HepG2 (cell line): ENCODE data around the gene FAM118A. TPM values are rescaled to one million over a fixed set of nuclear protein-coding genes. Genes with fewer than 3 reads are reported as not detected.

ENCODE experiments used
- ARNT2 ChIP-seq: sonication (generic); formaldehyde crosslinking; IDR thresholded peaks from 2 replicates; pipeline ENCODE4 v1.8.0; 2022; ENCODE audit warnings: mild to moderate bottlenecking, low read depth, missing genetic modification reagents, moderate library complexity
- ASH2L ChIP-seq: fragments of 300-600, 200-600 bp; sonication (generic); IDR thresholded peaks from 2 replicates; pipeline ENCODE4 v1.7.0; 2017; ENCODE audit warnings: low read depth, mild to moderate bottlenecking, moderate library complexity, mixed read lengths, low read length; ENCODE audit not compliant: insufficient read length
- GMEB2 ChIP-seq: IDR thresholded peaks from 2 replicates; pipeline ENCODE4 v1.6.1; 2016; ENCODE audit warnings: missing biosample characterization, missing genetic modification reagents, low read depth
- HDAC2 ChIP-seq: sonication (generic); formaldehyde crosslinking; IDR thresholded peaks from 2 replicates; pipeline ENCODE4 v1.4.0; 2020; ENCODE audit warnings: missing genetic modification reagents
- HNF1B ChIP-seq: sonication (generic); formaldehyde crosslinking; IDR thresholded peaks from 2 replicates; pipeline ENCODE4 v1.5.1; 2020; ENCODE audit warnings: mild to moderate bottlenecking, moderate library complexity, missing genetic modification reagents
- KDM2A ChIP-seq: sonication (generic); formaldehyde crosslinking; IDR thresholded peaks from 2 replicates; pipeline ENCODE4 v1.4.0; 2020; ENCODE audit warnings: low read depth, missing genetic modification reagents, borderline replicate concordance
- MED1 ChIP-seq: sonication (generic); formaldehyde crosslinking; IDR thresholded peaks from 2 replicates; pipeline ENCODE4 v1.4.0; 2020; ENCODE audit warnings: missing genetic modification reagents
- NR2F6 ChIP-seq, 2 experiments: IDR thresholded peaks; 2 replicates each; pipeline ENCODE4 v1.6.1; 2016; ENCODE audit warnings: antibody characterized with exemption in 1 of 2, mild to moderate bottlenecking in 1 of 2
- POLR2AphosphoS5 ChIP-seq: IDR thresholded peaks from 2 replicates; pipeline ENCODE4 v1.6.1; 2012; ENCODE audit warnings: low read depth, low read length
- RELA ChIP-seq: sonication (generic); formaldehyde crosslinking; IDR thresholded peaks from 2 replicates; pipeline ENCODE4 v1.4.0; 2020; ENCODE audit warnings: missing genetic modification reagents
- RNF219 ChIP-seq: sonication (generic); formaldehyde crosslinking; IDR thresholded peaks from 2 replicates; pipeline ENCODE4 v1.5.0; 2020; ENCODE audit warnings: mild to moderate bottlenecking, missing genetic modification reagents
- SAP130 ChIP-seq: IDR thresholded peaks from 2 replicates; pipeline ENCODE4 v1.6.1; 2016; ENCODE audit warnings: low read depth
- SNAPC4 ChIP-seq: sonication (generic); formaldehyde crosslinking; IDR thresholded peaks from 2 replicates; pipeline ENCODE4 v1.4.0; 2020; ENCODE audit warnings: mild to moderate bottlenecking, missing genetic modification reagents
- TEF ChIP-seq: sonication (generic); formaldehyde crosslinking; IDR thresholded peaks from 2 replicates; pipeline ENCODE4 v1.5.0; 2020; ENCODE audit warnings: missing genetic modification reagents
- ZBTB7B ChIP-seq: sonication (generic); formaldehyde crosslinking; IDR thresholded peaks from 2 replicates; pipeline ENCODE4 v1.4.0; 2020; ENCODE audit warnings: missing genetic modification reagents
- ZFAT ChIP-seq: sonication (generic); formaldehyde crosslinking; conservative IDR thresholded peaks from 2 replicates; pipeline ENCODE4 v1.8.1; 2023; ENCODE audit warnings: missing genetic modification reagents, inconsistent platforms
- ZFYVE20 ChIP-seq: sonication (generic); formaldehyde crosslinking; IDR thresholded peaks from 2 replicates; pipeline ENCODE4 v1.8.0; 2023; ENCODE audit warnings: low read depth, mild to moderate bottlenecking, moderate library complexity, missing genetic modification reagents, borderline replicate concordance
- ZNF569 ChIP-seq: sonication (generic); formaldehyde crosslinking; IDR thresholded peaks from 2 replicates; pipeline ENCODE4 v1.5.0; 2020; ENCODE audit warnings: mild to moderate bottlenecking, missing genetic modification reagents, moderate library complexity, borderline replicate concordance
- ZNF660 ChIP-seq: sonication (generic); formaldehyde crosslinking; IDR thresholded peaks from 2 replicates; pipeline ENCODE4 v1.5.1; 2020; ENCODE audit warnings: mild to moderate bottlenecking, low read depth, missing genetic modification reagents, borderline replicate concordance
- polyA plus RNA-seq, 8 experiments: library from polyadenylated mRNA; depleted of rRNA in 3 of 8; stranded (reverse) in 7 of 8; unstranded in 1 of 8; fragments of >200 nt; fragmentation: Illumina TruSeq in 4 of 8; extraction: Trizol in 4 of 8; gene quantifications; 2 replicates each; pipeline versions ENCODE4 v1.2.1 to v1.2.3, GENCODE V29; 2011 to 2016; ENCODE audit warnings: low read depth in 4 of 8, missing spikeins in 1 of 8, mixed read lengths in 1 of 8; ENCODE audit not compliant: insufficient read depth in 1 of 8
- total RNA-seq, 5 experiments: library from RNA; depleted of rRNA; stranded (reverse); fragments of >200 nt; fragmentation: Illumina TruSeq; extraction: Trizol; gene quantifications; 2 replicates each; pipeline ENCODE4 v1.2.3, GENCODE V29; 2016; ENCODE audit warnings: low read depth in 1 of 5

The FAM118A gene
- total and polyA plus RNA-seq, 2 of the 13 experiments (the other 11 are each of a cell fraction or from before 2014, with no cell fraction given) = 36.7 to 48.2 TPM

GRCh38 chr22:45272498-45272897, 37.2 kb upstream of the FAM118A start (continued):
- TF ChIP-seq ZFYVE20 (CRISPR knock-in tag) = no peak
- no peak for TF ChIP-seq RNF219
- peak; percentile 38; the same call in 1 of the 2 replicates for TF ChIP-seq KDM2A
- no peak for TF ChIP-seq ZNF660 (CRISPR knock-in tag)
- TF ChIP-seq TEF (CRISPR knock-in tag) = no peak
- TF ChIP-seq ARNT2 = 0 out of 2 replicates have a peak, but pooled peaks have one; percentile 2
- peak; percentile 47 for TF ChIP-seq POLR2AphosphoS5
- TF ChIP-seq HDAC2 (CRISPR knock-in tag) = no peak
- TF ChIP-seq SNAPC4 (CRISPR knock-in tag) = no peak
- TF ChIP-seq ZFAT (CRISPR knock-in tag) = no peak
- peak; percentile 26; the same call in 1 of the 2 replicates for TF ChIP-seq SAP130
- no peak for TF ChIP-seq ZNF569 (CRISPR knock-in tag)
- no peak for TF ChIP-seq RELA (CRISPR knock-in tag)
- no peak for TF ChIP-seq ASH2L
- no peak for TF ChIP-seq GMEB2 (CRISPR knock-in tag)
- peak; percentile 75; the same call in 1 of the 2 replicates for TF ChIP-seq ZBTB7B (CRISPR knock-in tag)
- 0 out of 2 replicates have a peak, but pooled peaks have one; percentile 57 for TF ChIP-seq HNF1B (CRISPR knock-in tag)
- TF ChIP-seq NR2F6 (IDR thresholded peaks at IDR 0.05) = no peak
- peak; percentile 31; the same call in 1 of the 2 replicates for TF ChIP-seq NR2F6 (CRISPR knock-in tag; IDR thresholded peaks at IDR 0.05)
- TF ChIP-seq MED1 (CRISPR knock-in tag) = peak; percentile 76
